NCI-H2227 treated with DMSO at 0.1 percent for 48 hours (cell line): ENCODE results near the gene GLCE.

Experiments
- DNase-seq: peaks from one replicate; lab custom pipeline; 2025; lab: John Stamatoyannopoulos, UW

GLCE gene

GRCh38 chr15:69206079-69206478 lies 45.6 kb downstream of the GLCE start:
- DNase-seq, result no peak

GRCh38 chr15:69209661-69210060 lies 49.2 kb downstream of the GLCE start:
- no peak for DNase-seq

- DNase-seq, result no peak
Measured at GRCh38 chr15:69210574-69210973, 50.1 kb downstream of the GLCE start.

GRCh38 chr15:69213786-69214185 lies 53.4 kb downstream of the GLCE start:
- DNase-seq, result no peak

GRCh38 chr15:69215314-69216035 lies 55.0 kb downstream of the GLCE start:
- DNase-seq, result no peak

- no peak for DNase-seq
Measured at GRCh38 chr15:69217381-69217780, 56.9 kb downstream of the GLCE start.

GRCh38 chr15:69219690-69220089 lies 59.3 kb downstream of the GLCE start:
- no peak for DNase-seq

- DNase-seq, result no peak
Measured at GRCh38 chr15:69222002-69222474, 61.6 kb downstream of the GLCE start.

GRCh38 chr15:69223083-69223813 lies 62.8 kb downstream of the GLCE start:
- DNase-seq, result no peak

GRCh38 chr15:69224383-69224782 lies 63.9 kb downstream of the GLCE start:
- no peak for DNase-seq

- peak; percentile 44 for DNase-seq
Measured at GRCh38 chr15:69225355-69226022, 65.1 kb downstream of the GLCE start.

GRCh38 chr15:69226023-69226355 lies 65.6 kb downstream of the GLCE start:
- DNase-seq, result no peak

- DNase-seq, result no peak
Measured at GRCh38 chr15:69232144-69232543, 71.7 kb downstream of the GLCE start.

- no peak for DNase-seq
Measured at GRCh38 chr15:69232765-69233164, 72.3 kb downstream of the GLCE start.

- DNase-seq, result no peak
Measured at GRCh38 chr15:69234676-69235075, 74.2 kb downstream of the GLCE start.

GRCh38 chr15:69236505-69236904 lies 76.1 kb downstream of the GLCE start:
- no peak for DNase-seq

GRCh38 chr15:69237718-69238117 lies 77.3 kb downstream of the GLCE start:
- peak; percentile 19 for DNase-seq

- DNase-seq, result no peak
Measured at GRCh38 chr15:69244798-69245197, 84.4 kb downstream of the GLCE start.

- no peak for DNase-seq
Measured at GRCh38 chr15:69253156-69253555, 92.7 kb downstream of the GLCE start.

GRCh38 chr15:69265347-69265955 lies 105.0 kb downstream of the GLCE start:
- DNase-seq, result peak; percentile 2

- DNase-seq, result no peak
Measured at GRCh38 chr15:69271217-69271616, 110.8 kb downstream of the GLCE start.

- no peak for DNase-seq
Measured at GRCh38 chr15:69272139-69272538, 111.7 kb downstream of the GLCE start.

GRCh38 chr15:69272891-69273290 lies 112.5 kb downstream of the GLCE start:
- DNase-seq, result no peak
